Measurements from ENCODE around the gene KRTAP12-1.

The KRTAP12-1 gene

DNA sequence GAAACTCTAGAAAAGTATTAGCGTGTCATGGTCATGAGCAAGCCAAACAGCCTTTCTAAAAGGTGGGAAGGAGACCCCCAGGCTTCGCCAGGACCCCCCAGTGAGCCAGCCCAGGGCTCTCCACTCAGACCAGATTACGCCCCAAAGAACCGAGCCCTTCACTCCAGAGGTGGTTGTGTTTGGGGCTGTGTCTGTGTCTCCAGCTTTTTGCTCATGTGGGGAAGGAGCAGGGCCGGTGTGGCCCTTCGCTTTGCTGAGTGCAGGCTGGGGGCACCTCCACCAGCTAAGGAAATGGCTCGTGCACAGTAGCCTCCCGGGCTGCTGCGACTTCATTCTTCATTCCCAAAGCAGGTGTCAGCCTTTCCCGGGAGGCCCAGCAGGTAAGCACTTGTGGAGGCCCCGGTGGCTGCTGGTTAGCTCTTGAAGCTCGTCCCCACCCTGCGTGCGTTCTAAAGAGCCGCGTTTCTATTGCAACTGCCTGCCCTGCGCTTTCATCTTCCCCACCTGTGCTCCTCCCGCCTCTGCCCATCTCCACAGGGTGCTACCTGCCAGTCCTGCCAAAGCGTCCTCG, 28.9 kb upstream of the KRTAP12-1 start:
- no peak for DNase-seq

DNA sequence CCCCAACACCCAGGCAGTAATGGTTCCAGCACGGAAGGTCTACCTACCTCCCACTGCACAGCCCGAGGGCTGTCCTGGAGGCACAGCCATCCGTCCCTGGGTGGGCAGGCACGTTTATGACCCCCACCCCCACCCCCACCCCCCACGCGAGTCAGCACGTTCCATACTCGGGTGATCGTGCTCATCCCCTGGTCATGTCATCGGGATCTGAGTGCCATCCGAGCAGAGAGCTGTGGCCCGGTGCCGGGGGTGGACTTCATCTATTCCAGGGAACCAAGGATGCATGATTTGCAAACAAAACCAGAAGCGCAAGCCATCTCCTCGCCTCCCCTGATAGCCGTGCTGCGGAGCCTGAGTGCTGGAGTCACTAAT, 28.3 kb upstream of the KRTAP12-1 start:
- DNase-seq: no peak

DNA sequence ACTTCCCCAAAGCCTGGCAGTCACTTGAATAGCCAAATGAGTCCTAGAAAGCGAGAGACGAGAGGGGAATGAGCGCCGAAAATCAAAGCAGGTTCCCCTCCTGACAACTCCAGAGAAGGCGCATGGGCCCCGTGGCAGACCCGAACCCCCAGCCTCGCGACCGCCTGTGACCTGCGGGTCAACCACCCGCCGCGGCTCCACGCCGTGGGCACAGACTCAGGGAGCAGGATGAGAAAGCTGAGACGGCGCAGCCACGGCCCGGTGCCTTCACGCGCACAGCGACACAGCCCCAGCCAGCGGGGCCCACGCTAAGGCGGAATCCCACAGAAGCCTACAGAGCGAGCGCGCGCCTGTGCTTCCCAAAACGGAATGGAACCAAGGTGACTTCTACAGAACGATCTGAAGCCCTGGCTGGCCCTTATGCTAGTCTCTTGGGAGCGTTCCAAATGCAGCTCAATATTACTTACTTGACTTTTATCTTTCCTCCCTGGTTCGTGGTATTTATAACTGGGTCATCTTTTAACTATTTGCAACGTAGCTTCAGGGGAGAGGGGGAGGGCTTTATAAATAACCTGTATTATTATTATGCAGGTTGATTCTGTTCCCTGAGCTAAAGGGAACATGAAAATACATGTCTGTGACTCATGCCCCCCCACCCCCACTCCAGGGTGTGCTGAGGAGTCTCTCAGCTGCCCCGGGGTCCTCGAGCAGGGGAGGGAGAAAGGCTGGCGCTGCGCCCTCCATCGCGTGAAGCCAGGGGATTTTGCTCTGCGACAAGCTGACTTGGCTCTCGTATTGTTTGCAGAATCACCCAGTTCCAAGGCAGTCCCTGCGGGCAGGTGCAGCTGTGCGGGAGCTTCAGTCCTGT, 27.7 kb upstream of the KRTAP12-1 start:
- no peak for DNase-seq

DNA sequence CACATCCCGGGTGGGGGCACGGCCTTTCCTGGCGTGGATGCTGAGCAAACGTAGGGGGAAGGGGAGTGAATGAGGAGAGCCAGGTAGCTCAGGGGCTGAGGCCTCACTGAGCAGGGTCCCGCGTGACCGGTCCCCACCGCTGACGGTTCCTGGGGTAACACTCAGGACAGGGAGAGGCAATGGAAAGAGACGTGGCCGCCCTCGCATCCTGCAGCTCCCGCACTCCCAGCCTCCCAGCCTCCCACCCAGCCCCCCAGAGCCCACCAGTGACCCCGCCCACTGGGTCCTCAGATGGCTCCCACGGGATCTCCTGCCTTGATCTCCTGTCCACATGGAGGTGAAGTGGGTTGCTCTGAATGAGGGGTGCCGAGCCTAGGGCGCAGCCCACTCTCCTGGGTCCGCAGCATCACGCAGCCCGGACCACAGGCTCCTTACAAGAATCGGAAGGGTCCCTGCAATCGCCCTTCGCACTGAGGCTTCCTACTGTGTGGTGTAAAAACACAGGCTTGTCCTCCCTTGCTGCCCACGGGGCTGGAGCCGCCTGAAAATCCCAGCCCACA, 27.0 kb upstream of the KRTAP12-1 start:
- no peak for DNase-seq

DNA sequence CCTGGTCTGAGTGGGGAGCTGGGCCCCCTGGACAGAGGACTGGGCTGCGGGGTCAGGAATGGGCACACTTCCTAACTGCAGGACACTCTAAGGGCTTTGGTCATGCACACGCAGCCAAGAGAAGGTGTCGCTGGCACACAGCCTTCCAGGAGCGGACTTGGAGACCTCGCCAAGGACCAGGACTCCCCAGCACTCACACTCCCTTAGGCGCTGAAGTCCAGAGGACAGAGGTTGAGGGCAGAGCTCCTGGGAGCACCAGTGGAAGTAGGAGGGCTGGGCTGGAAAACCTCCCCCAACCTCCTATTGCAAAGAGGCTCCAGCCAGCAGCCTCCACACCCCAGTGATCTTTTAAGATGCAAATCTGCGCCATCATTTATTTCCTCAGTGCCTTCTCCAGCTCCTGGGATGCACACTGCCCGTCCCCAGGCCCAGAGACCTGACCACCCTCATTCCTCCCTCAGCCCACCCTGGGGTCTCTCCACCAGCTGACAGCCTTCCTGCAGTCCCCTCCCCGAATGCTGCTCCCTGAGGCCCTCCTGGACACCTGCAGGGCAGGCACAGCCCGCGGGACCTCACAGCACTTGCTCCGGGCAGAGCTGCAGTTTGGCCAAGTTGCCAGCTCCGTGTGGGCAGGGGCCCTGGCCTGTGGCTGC, 26.4 kb upstream of the KRTAP12-1 start:
- DNase-seq: no peak

DNA sequence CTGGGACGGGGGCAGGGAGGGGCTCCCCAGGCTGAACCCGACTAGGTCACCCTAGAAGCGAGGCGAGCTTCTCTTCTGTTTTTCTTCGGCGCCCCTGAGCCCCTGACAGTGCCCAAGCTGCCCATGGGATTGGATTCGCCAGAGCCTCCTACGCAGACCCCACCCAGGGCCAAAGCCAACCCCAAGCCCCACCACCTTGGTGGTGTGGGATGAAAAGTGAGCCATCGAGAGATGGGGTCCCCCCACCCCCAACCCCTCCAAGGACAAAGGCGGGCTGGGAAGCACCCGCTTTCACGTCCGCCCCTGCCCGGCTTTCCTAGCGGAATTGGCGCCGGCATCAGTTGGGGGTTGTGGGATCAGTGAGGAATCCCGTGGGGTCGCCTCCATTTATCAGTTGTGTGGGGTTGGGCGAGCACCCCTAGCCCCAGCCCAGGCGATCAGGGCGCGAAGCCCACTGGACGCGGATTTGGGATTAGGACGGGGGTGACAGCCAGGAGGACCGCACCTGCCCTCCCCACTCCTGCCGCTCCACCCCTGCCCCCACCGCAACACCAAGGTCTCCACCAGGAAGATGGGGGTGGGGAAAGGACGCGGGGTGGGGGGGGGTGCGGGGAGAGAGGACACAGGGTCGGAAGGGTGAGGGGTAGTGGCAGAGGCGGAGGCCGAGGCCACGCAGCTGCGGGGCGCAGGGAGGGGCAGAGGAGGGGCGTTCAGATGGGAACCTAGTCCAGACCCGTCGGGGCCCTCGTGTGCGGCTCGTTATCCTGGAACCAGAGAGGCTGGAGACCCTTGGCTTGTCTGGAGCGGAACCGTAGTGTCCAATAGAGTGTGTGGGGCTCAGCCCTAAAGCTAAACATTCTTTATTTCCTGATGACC, 25.0 kb upstream of the KRTAP12-1 start:
- no peak for DNase-seq

DNA sequence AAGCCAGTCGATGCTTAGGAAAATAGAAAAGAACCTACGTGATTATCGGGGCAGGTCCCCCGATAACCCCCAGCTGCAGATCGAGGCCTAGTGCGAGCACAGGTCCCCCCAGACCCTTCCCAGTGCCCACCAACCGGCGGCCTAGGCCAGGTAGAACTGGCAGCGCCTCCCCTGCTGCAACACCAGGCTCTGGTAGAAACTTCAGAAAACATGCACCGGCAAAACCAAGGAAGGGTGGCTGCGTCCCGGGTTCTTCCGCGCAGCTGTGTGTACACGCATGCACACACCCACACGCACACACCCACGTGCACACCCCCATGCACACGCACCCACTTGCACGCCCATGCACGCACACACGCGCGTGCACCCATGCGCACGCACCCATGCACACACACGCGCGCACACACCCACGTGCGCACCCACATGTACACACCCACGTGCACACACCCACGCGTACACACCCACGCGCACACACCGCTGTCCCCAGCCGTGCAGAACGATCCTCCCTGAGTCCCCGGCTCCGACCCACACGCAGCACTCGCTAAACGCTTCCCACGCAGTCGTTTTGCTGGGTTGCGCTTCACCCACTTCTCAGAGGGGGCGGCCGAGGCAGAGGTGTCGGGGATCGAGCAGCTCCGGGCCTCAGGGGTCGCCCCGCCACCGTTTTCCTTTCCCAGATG, 24.2 kb upstream of the KRTAP12-1 start:
- DNase-seq: no peak

DNA sequence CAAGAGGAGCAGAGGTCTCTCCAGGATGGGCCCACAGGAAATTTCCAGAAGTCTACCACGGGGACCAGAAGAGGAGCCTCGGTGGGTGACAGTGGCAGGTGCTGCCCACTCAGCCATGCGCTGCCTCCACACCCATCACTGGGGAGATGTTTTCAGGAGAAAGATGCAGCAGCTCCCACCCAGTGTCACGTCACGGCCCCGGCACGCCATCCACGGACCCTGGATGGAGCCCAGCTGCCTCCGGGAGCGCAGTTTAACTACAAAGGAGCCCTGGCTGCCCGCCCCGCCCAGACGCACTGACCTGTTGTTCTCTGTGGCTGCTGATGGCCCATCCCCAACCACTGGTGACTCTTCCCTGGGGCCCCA, 22.7 kb upstream of the KRTAP12-1 start:
- DNase-seq: no peak

DNA sequence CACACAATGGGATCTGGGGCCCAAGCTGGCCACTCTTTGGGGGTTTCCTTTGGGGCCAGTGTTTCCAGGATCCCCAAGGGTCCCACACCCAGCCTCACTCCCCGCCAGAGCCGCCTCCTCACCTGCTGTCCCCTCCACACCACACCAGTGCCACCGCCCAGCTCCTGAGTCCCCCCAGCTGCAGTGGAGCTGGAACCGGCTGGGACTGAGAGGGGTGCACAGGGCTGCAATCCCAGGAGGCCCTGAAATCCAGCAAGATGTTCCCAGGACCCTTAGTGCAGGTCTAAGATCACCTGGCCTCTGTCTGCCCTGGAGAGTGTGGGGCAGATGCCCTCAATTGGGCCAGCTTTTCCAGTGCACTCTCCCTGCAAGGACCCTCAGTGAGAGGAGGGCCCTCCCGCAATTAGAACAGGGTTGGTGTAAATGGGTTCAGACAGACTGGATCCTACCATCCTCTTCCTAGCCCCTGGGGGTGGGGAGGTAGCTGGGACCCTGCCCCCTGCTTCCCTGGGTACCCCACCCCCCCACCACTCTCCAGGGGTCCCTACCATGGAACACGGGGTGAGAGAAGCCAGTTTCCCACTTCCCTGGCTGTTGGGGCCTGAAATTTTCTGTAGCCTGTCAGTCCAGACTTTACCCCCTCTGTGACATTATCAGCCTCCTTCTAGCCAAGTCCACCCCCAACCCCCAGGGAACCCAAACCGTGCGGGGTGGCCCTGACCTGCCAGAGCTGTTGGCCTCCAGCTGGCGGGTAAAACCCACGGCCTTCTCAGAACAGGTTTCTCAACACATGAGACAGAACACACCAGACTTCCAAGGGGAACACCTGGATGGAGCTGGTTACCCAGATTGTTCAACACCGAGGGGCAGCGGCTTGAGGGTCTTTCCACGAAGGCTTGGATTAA, 22.0 kb upstream of the KRTAP12-1 start:
- no peak for DNase-seq

DNA sequence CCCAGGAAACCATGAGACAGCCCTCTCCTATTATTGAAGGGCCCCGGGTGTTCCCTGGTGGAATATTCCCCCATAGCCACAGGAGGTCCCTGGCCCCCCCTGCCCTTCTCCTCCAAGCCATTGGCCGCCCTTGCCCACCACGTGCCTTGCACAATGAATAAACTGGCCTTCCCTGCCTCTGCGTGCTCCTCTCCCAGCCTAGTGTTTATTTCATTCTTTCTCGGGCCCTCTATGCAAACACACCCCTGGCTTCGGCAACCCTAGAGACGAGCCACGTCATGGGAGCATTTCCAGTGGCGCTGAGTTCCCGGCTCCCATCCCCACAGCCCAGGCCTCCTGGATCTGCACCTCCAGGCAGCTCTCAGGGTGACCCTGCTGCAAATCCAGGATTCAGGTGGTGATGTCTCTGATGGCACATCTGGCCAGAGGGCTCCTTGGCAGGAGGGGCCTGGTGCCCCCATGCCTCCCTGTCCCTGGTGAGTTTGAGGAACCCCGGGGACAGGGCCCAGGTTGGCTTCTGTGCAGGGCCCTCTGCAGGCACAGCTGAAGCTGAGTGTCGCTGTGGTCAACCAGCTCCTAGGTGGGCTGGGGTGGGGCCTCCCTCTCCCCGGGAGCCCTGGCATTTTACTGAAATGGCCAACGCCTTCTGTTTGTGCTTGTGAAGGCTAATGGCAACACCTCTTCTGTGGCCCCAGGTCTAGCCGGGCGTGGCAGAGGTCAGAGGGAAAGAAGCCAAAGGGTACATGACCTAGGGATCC, 21.2 kb upstream of the KRTAP12-1 start:
- no peak for DNase-seq

DNA sequence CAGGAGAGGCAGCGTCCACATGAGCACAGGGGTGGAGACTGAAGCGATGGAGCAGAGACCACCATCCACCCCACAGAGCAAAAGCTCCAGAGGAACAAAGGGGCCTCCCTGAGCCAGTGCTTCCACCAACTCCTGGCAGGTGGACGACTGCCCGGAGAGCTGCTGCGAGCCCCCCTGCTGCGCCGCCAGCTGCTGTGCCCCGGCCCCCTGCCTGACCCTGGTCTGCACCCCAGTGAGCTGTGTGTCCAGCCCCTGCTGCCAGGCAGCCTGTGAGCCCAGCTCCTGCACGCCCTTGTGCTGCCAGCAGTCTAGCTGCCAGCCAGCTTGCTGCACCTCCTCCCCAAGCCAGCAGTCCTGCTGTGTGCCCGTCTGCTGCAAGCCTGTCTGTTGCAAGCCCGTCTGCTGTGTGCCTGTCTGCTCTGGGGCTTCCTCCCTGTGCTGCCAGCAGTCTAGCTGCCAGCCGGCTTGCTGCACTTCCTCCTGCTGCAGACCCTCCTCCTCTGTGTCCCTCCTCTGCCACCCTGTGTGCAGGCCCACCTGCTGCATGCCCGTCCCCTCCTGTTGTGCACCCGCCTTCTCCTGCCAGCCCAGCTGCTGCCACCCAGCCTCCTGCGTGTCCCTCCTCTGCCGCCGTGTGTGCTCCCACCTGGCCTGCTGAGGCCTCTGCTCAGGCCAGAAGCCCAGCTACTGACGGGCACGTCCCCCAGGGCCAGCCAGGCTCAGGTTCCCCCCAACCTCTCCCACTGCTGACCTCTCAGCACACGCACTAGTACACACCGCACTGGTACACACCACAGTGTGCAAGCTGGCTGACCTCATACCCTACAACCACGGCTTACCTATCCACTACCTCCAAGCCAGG, 20.4 kb upstream of the KRTAP12-1 start:
- DNase-seq: no peak

DNA sequence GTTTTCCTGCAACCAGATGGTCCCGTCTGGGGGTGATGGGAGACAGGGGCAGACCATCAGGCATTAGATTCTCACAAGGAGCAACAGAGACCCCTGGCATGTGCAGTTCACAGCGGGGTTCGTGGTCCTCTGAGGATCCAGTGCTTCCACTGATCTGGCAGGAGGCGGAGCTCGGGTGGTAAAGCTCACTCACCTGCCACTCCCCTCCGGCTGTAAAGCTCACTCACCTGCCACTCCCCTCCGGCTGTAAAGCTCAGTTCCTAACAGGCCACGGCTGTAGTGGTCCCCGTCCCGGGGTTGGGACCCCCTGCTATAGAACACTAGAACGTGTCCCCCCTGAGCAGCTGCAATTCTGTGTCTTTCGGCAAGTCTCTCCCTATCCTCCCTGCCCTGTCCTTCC, 19.6 kb upstream of the KRTAP12-1 start:
- DNase-seq: no peak

DNA sequence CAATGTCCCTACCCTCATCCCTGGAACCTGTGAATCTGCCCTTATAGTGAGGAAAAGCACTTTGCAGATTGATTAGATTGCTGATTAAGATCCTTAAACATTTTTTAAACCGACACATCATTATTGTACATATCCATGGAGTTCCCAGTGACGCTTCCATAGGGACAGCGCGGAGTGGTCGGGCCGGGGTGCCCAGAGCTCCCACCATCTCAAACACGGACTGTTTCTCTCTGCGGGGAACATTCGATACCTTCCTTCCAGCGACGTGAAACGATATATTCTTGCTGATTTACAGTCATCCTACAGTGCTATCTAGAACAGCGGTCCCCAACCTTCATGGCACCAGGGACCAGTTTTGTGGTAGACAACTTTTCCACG, 19.0 kb upstream of the KRTAP12-1 start:
- no peak for DNase-seq

DNA sequence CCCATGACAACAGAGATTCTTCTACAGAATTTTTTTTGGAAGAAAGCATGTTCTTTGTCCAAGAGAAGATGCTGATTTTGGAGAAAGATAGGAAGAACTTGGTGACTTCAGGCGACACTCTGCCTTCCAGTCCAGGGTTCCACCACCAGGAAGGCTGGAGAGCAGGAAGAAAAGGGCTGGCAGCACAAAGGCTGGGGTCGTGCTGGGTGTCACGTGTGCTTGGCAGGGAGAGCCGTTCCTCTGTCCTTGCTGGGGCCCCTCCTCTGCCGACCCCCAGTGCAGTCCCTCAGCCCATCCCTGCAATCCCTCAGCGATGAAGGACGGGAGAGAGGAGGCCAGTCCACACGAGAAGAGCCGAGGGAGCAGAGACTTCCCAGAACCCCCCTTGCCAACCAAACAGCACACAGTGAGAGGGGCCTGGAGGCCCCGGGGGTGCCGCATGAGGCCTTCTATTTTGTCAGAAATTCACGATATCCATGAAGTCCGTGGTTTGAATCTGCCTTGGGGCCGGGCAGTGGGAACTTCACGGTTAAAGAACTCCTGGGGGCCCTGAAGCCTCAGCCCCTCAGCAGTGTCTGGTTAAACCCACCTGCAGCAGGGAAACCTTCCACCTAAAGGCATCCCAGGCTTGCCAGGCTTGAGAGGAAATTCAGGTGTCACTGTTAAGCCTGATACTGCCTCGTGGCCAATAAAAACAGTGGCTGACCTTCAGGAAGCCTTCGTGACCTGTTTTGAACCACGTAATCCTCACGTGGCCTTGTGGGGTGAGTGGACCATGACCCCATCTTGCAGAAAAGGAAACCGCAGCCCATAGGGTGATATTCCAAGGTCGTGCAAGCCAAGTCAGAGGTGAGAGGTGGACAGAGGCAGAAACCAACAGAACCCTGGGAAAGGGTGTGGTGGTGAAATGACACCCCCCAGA, 18.4 kb upstream of the KRTAP12-1 start:
- DNase-seq: no peak

DNA sequence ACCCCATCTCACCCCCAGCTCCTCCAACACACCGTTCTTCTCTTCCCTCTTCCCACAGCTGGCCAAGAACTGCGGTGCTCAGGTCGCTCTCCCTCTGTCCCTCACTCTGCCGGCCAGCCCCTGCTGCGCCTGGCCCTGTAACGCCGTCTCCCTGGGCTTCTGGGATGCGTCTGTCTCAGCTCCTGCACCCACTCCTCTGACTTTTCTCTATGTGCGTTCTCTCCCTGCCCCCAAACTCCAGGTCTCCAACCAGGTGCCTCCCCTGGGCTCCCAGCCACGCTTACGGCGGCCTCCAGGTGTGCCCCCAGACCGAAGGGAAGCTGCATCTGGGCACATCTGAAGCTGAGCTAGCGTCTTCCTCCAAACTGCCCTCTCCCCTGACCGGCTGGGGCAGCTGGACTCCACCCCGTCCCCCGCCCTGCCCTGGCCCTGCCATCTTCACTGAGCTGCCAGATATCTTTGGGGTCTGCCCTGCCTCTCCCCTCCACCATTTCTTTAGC, 17.6 kb upstream of the KRTAP12-1 start:
- no peak for DNase-seq

DNA sequence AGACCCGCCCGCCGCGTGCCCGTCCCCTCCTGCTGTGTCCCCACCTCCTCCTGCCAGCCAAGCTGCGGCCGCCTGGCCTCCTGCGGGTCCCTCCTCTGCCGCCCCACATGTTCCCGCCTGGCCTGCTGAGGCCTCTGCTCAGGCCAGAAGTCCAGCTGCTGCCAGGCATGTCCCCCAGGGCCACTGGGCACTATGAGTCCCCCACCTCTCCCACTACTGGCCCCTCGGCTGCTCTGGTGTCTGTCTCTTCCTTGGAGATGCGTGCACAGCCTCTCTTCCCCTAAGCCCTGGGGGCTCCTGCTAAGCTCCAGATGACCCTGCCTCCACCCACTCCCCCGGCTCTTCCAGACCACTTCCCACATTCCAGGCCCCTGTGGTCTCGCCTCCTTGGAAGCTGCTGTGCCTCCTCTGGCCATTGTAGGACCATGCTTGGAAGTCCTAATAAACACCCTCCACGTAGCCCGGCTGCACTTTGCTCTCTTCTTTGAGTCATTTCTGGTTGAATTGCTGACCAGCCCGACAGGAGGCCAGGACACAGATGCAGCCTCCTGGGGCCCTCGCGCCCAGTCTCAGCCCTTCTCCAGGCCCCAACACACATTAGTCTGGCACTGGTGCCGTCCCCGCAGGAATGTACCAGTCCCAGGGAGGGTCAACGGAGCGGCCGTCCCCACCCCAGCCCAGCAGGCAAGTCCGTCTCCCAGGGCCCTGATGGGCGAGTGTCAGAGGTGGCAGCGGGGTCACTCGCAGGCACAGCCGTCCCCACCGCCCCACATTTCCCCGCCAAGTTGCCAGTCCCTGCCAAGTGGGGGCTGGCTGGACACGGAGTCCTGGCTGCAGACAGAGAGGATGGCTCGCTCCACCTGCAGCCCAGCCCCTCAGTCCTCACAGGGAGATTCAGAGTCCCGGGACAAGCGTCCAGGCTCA, 16.1 kb upstream of the KRTAP12-1 start:
- no peak for DNase-seq

Data from CD4-positive, alpha-beta T cell treated with Interleukin-10 for 1 hour (primary cell).